ENCODE measurements around the gene USP12.

Gene USP12

GRCh38 chr13:27106144-27106543 lies 65.5 kb downstream of the USP12 start:
- Histone ChIP-seq H3K36me3 (ENCODE audit: control insufficient read depth, insufficient read depth, low read length) (no peaks in the 10 kb centered on the region), H3K9ac (ENCODE audit: low read length) (no peak overlapping the region), H3K4me3 (ENCODE audit: low read length) (no peak overlapping the region), H3K9me3 (ENCODE audit: control insufficient read depth, low read length) (no peaks in the 10 kb centered on the region), H3K4me1 (ENCODE audit: control insufficient read depth, insufficient read depth, low read length) (no peaks in the 10 kb centered on the region), H3K27me3 (ENCODE audit: control insufficient read depth, insufficient read depth, low read length) (no peaks in the 10 kb centered on the region)

GRCh38 chr13:27104606-27105005 lies 67.0 kb downstream of the USP12 start:
- no peaks in the 10 kb centered on the region for H3K36me3 ChIP-seq (ENCODE audit: control insufficient read depth, insufficient read depth, low read length)
- H3K9ac ChIP-seq (ENCODE audit: low read length) = no peak overlapping the region
- H3K9me3 ChIP-seq (ENCODE audit: control insufficient read depth, low read length) = no peaks in the 10 kb centered on the region
- no peaks in the 10 kb centered on the region for H3K4me1 ChIP-seq (ENCODE audit: control insufficient read depth, insufficient read depth, low read length)
- H3K4me3 ChIP-seq (ENCODE audit: low read length) = no peak overlapping the region
- no peaks in the 10 kb centered on the region for H3K27me3 ChIP-seq (ENCODE audit: control insufficient read depth, insufficient read depth, low read length)

- no peaks in the 10 kb centered on the region for H3K4me1 ChIP-seq (ENCODE audit: control insufficient read depth, insufficient read depth, low read length)
- H3K4me3 ChIP-seq (ENCODE audit: low read length) = no peak overlapping the region
- no peaks in the 10 kb centered on the region for H3K9me3 ChIP-seq (ENCODE audit: control insufficient read depth, low read length)
- H3K36me3 ChIP-seq (ENCODE audit: control insufficient read depth, insufficient read depth, low read length) = no peaks in the 10 kb centered on the region
- no peak overlapping the region for H3K9ac ChIP-seq (ENCODE audit: low read length)
- H3K27me3 ChIP-seq (ENCODE audit: control insufficient read depth, insufficient read depth, low read length) = no peaks in the 10 kb centered on the region
Observed at GRCh38 chr13:27101847-27102246, 69.8 kb downstream of the USP12 start.

GRCh38 chr13:27101289-27101688 lies 70.3 kb downstream of the USP12 start:
- Histone ChIP-seq H3K4me1 (ENCODE audit: control insufficient read depth, insufficient read depth, low read length) (no peaks in the 10 kb centered on the region), H3K9me3 (ENCODE audit: control insufficient read depth, low read length) (no peaks in the 10 kb centered on the region), H3K36me3 (ENCODE audit: control insufficient read depth, insufficient read depth, low read length) (no peaks in the 10 kb centered on the region), H3K4me3 (ENCODE audit: low read length) (no peak overlapping the region), H3K27me3 (ENCODE audit: control insufficient read depth, insufficient read depth, low read length) (no peaks in the 10 kb centered on the region), H3K9ac (ENCODE audit: low read length) (no peak overlapping the region)

- Histone ChIP-seq H3K9me3 (ENCODE audit: control insufficient read depth, low read length) (no peaks in the 10 kb centered on the region), H3K4me3 (ENCODE audit: low read length) (no peak overlapping the region), H3K27me3 (ENCODE audit: control insufficient read depth, insufficient read depth, low read length) (no peaks in the 10 kb centered on the region), H3K36me3 (ENCODE audit: control insufficient read depth, insufficient read depth, low read length) (no peaks in the 10 kb centered on the region), H3K4me1 (ENCODE audit: control insufficient read depth, insufficient read depth, low read length) (no peaks in the 10 kb centered on the region), H3K9ac (ENCODE audit: low read length) (no peak overlapping the region)
Observed at GRCh38 chr13:27097691-27098090, 73.9 kb downstream of the USP12 start.

- H3K9ac ChIP-seq (ENCODE audit: low read length) = no peak overlapping the region
- no peak overlapping the region for H3K4me3 ChIP-seq (ENCODE audit: low read length)
- no peaks in the 10 kb centered on the region for H3K36me3 ChIP-seq (ENCODE audit: control insufficient read depth, insufficient read depth, low read length)
- no peaks in the 10 kb centered on the region for H3K9me3 ChIP-seq (ENCODE audit: control insufficient read depth, low read length)
- H3K4me1 ChIP-seq (ENCODE audit: control insufficient read depth, insufficient read depth, low read length) = no peaks in the 10 kb centered on the region
- H3K27me3 ChIP-seq (ENCODE audit: control insufficient read depth, insufficient read depth, low read length) = no peaks in the 10 kb centered on the region
Observed at GRCh38 chr13:27091451-27091850, 80.2 kb downstream of the USP12 start.

- H3K36me3 ChIP-seq (ENCODE audit: control insufficient read depth, insufficient read depth, low read length) = no peaks in the 10 kb centered on the region
- H3K4me1 ChIP-seq (ENCODE audit: control insufficient read depth, insufficient read depth, low read length) = no peaks in the 10 kb centered on the region
- no peak overlapping the region for H3K9ac ChIP-seq (ENCODE audit: low read length)
- H3K4me3 ChIP-seq (ENCODE audit: low read length) = no peak overlapping the region
- no peaks in the 10 kb centered on the region for H3K9me3 ChIP-seq (ENCODE audit: control insufficient read depth, low read length)
- no peaks in the 10 kb centered on the region for H3K27me3 ChIP-seq (ENCODE audit: control insufficient read depth, insufficient read depth, low read length)
Observed at GRCh38 chr13:27088619-27089018, 83.0 kb downstream of the USP12 start.

GRCh38 chr13:27086599-27087265 lies 84.9 kb downstream of the USP12 start:
- Histone ChIP-seq H3K27me3 (ENCODE audit: control insufficient read depth, insufficient read depth, low read length) (no peaks in the 10 kb centered on the region), H3K9me3 (ENCODE audit: control insufficient read depth, low read length) (no peaks in the 10 kb centered on the region), H3K9ac (ENCODE audit: low read length) (no peak overlapping the region), H3K36me3 (ENCODE audit: control insufficient read depth, insufficient read depth, low read length) (no peaks in the 10 kb centered on the region), H3K4me3 (ENCODE audit: low read length) (no peak overlapping the region), H3K4me1 (ENCODE audit: control insufficient read depth, insufficient read depth, low read length) (no peaks in the 10 kb centered on the region)

GRCh38 chr13:27083183-27083582 lies 88.4 kb downstream of the USP12 start:
- Histone ChIP-seq H3K9me3 (ENCODE audit: control insufficient read depth, low read length) (no peaks in the 10 kb centered on the region), H3K27me3 (ENCODE audit: control insufficient read depth, insufficient read depth, low read length) (no peaks in the 10 kb centered on the region), H3K4me3 (ENCODE audit: low read length) (no peak overlapping the region), H3K9ac (ENCODE audit: low read length) (no peak overlapping the region), H3K36me3 (ENCODE audit: control insufficient read depth, insufficient read depth, low read length) (no peaks in the 10 kb centered on the region), H3K4me1 (ENCODE audit: control insufficient read depth, insufficient read depth, low read length) (no peaks in the 10 kb centered on the region)

GRCh38 chr13:27081893-27082679 lies 89.5 kb downstream of the USP12 start:
- Histone ChIP-seq H3K9ac (ENCODE audit: low read length) (no peak overlapping the region), H3K36me3 (ENCODE audit: control insufficient read depth, insufficient read depth, low read length) (no peaks in the 10 kb centered on the region), H3K27me3 (ENCODE audit: control insufficient read depth, insufficient read depth, low read length) (no peaks in the 10 kb centered on the region), H3K4me3 (ENCODE audit: low read length) (no peak overlapping the region), H3K4me1 (ENCODE audit: control insufficient read depth, insufficient read depth, low read length) (no peaks in the 10 kb centered on the region), H3K9me3 (ENCODE audit: control insufficient read depth, low read length) (no peaks in the 10 kb centered on the region)

- Histone ChIP-seq H3K36me3 (ENCODE audit: control insufficient read depth, insufficient read depth, low read length) (no peaks in the 10 kb centered on the region), H3K27me3 (ENCODE audit: control insufficient read depth, insufficient read depth, low read length) (no peaks in the 10 kb centered on the region), H3K9ac (ENCODE audit: low read length) (no peak overlapping the region), H3K4me3 (ENCODE audit: low read length) (no peak overlapping the region), H3K4me1 (ENCODE audit: control insufficient read depth, insufficient read depth, low read length) (no peaks in the 10 kb centered on the region), H3K9me3 (ENCODE audit: control insufficient read depth, low read length) (no peaks in the 10 kb centered on the region)
Observed at GRCh38 chr13:27080018-27080948, 91.3 kb downstream of the USP12 start.

All from mucosa of stomach (tissue), 1 donor.